ENCODE measurements around the gene CCDC78.

Gene CCDC78

GRCh38 chr16:726438-727290 is at the start of gene CCDC78, which contains the start of gene HAGHL:
Gene CCDC78, minus strand, starts transcription at chr16:726443. Its CDS starts 76 bp downstream, at chr16:726367.
Gene HAGHL, plus strand, starts transcription at chr16:727106. Its CDS starts 404 bp downstream, at chr16:727510.
- DNase-seq, result no peak

DNA sequence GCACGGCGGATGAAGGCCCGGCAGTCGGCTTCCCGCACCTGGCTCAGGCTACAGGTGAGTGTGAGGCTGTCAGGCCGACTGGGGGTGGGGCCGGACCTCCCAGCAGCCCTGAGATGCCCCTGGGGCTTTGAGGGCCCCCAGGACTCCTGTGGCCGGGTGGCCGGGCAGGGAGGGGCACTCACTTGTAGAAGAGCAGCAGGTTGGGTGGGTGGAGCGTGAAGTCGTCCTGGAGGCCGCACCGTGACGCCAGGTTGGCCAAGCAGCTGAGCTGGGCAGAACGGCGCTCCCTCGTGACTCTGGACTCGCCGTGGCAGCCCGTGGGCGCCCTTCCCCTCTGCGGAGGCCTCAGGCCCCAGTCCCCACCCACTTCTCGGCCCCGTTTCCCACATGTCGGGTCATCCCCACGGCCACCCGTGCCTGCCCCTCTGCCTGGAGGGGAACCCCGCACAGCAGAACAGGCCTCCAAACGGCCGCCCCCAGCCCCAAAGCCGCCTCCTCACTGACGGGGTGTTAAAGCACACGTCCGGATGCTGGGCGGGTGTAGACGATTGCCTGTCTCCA is 49.1 kb upstream of the CCDC78 start:
- DNase-seq, result no peak

- DNase-seq, result no peak
These were observed 48.1 kb upstream of the CCDC78 start for GRCh38 chr16:774086-775001.

DNA sequence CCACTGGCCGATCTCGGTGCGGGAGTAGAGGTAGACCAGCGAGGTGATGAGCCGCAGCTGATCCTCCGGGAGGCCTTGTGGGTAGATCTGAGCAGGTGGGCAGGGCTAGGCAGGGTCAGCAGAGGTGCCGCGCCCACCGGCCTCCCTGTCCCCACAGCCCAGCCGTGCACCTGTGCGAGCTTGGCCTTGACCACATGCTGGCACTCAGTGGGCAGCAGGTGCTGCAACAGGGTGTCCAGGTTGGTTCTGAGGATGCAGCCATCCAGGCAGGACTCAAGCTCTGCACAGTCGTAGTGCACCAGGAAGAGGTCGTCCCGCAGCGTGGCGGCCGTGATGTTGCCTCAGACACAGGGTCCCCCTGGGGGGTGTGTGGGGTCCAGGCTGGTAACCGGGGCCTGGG is 46.7 kb upstream of the CCDC78 start:
- DNase-seq, result no peak

DNA sequence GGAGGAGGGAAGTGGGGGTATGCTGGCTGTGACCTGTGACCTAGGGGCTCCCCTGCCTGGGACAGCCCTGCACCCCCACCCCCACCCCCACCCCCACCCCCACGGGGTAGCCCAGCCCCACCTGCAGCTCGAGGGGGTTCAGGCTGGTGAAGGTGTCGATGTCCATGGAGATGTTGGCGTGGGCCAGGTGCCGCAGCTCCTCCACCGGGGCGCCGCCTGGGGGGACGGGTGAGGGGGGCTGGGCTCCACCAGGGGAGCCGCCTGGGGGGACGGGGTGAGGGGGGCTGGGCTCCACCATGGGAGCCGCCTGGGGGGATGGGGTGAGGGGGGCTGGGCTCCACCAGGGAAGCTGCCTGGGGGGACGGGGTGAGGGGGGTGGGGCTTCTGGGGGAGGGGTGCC is 44.2 kb upstream of the CCDC78 start:
- no peak for DNase-seq

DNA sequence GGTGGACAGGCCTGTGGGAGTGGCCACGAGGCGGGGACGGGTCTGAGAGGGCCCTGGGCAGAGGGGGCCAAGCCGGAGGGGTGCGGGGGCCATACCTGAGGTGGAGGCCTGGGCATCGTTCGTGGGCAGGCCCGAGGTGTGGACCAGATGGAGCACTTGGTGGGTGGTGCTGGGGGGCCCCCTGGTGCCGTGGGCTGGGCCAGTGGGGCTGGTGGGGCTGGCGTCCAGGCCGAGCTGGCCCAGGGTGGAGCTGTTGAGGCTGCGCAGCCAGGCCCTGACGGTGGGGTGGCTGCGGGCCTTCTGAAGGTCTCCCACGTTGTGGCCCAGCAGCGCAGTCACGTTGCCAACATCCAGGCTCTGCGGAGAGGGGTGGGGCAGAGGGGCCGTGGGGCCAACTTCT is 43.7 kb upstream of the CCDC78 start:
- DNase-seq, result no peak

- DNase-seq, result no peak
These were observed 43.0 kb upstream of the CCDC78 start for GRCh38 chr16:769184-769784.

- DNase-seq, result no peak
These were observed 42.2 kb upstream of the CCDC78 start for GRCh38 chr16:768428-768827.

DNA sequence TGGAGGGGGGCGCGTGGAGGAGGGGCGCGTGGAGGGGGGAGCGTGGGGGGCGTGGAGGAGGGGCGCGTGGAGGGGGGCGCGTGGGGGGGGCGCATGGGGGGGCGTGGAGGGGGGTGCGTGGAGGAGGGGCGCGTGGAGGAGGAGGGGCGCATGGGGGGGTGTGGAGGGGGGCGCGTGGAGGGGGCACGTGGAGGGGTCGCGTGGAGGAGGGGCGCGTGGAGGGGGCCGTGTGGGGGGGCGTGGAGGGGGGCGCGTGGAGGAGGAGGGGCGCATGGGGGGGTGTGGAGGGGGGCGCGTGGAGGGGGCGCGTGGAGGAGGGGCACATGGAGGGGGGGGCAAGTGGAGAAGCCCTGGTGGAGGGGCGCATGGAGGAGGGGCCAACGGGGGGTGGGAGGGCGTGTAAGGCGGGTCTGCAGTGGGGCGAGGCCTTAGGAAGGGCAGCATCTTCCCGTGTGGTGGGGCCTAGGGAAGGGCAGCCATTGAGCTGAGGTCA is 41.5 kb upstream of the CCDC78 start:
- DNase-seq, result no peak

DNA sequence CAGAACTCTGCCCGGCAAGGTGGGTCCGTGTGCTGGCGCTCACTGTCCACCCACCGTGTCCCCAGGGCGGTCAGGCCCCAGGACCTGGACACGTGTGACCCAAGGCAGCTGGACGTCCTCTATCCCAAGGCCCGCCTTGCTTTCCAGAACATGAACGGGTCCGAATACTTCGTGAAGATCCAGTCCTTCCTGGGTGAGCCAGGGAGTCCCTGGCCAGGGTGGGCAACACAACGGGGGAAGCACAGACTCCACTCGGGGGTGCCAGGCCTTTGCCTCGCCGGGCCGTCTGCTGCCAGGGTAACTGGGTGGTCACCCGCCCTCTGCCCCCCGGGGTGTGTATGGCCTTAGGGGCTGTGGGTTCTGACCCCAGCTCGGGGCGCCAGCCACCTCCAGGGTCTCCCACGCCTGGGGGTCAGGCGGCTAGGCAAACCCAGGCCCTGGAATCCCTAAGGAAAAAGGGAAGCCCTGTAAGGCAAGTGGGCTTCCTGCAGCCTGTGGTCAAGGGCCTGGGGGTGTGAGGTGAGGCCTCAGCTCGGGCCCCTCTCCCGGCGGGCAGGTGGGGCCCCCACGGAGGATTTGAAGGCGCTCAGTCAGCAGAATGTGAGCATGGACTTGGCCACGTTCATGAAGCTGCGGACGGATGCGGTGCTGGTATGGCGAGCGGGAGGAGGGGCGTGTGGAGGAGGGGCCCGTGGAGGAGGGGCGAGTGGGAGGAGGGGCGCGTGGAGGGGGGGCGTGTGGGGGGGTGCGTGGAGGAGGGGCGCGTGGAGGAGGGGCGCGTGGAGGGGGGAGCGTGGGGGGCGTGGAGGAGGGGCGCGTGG is 40.8 kb upstream of the CCDC78 start:
- DNase-seq, result no peak

GRCh38 chr16:766008-766819 is 40.0 kb upstream of the CCDC78 start:
- DNase-seq, result no peak

- no peak for DNase-seq
These were observed 39.2 kb upstream of the CCDC78 start for GRCh38 chr16:765488-765865.

GRCh38 chr16:764848-765487 is 38.7 kb upstream of the CCDC78 start:
- DNase-seq, result no peak

GRCh38 chr16:764184-764750 is 38.0 kb upstream of the CCDC78 start:
- DNase-seq, result no peak

- DNase-seq, result no peak
These were observed 37.3 kb upstream of the CCDC78 start for GRCh38 chr16:763369-764183.

DNA sequence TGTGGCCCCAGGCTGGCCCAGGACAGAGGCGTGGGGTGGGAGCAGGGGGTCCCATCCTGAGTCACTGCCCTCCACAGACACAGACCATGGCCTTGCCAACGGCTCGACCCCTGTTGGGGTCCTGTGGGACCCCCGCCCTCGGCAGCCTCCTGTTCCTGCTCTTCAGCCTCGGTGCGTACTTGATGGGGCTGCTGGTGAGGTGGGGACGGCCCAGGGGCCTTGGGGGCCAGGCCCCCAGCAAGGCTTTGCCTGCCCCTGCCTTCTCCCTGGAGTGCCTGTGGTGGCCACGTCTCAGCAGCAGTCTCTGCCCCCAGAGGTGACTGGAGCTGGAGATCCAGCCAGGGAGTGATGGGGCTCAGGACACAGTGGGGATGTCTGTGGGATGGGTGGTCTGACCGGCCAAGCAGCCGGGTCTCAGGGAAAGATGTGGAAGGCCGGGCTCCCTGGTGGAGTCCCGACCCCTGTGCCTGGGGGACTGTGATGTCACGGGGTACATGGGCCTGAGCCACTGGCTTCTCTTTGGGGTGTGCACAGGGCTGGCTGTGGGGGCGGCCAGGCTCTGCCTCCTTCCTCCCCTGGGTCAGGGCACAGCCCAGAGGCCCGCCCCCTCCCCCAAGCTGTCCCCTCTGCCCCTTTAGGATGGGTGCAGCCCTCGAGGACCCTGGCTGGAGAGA is 36.5 kb upstream of the CCDC78 start:
- DNase-seq, result no peak

GRCh38 chr16:761625-762513 is 35.6 kb upstream of the CCDC78 start:
- no peak for DNase-seq

Measured in SW 1271 (cell line).